Measurements from ENCODE around the gene ZDHHC14.

ZDHHC14 gene

DNA sequence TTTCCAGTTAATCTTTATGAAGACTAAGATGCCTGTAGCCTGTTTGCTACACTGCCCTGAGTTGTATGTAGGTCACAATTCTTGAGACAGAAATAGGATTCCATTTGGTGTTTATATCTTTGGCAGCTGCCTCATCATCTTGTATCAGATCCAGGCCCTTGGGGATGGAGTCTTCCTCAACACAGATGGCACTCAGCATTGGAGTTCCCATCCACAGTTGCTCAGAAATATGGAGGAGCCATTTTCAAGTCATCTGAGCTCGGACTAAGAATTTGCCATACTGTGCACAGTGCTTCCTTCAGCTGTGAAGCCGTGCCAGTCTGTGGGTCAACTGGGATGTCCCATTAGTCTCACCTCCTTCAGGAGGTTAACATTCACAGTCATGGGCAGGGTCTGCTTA lies 156.6 kb downstream of the ZDHHC14 start:
- FAIRE-seq: no peak

DNA sequence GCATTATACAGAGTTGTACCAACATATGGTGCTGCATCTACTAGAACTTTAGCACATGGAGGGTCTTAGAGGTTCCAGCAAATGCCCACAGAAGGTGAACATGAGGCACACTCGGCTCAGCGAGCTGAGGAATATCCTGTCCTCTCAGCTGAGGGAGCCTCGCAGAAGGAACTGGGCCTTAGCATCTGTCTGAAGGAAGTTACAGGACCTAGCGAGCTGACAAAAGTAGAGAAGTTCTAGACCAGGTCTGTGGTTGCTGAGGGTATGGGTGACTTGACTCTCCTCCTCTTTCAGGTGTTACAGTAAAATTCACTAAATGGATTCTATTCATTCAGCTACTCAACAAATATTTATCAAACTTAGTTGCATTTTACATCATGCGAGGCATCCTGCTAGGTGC lies 157.2 kb downstream of the ZDHHC14 start:
- FAIRE-seq: no peak

DNA sequence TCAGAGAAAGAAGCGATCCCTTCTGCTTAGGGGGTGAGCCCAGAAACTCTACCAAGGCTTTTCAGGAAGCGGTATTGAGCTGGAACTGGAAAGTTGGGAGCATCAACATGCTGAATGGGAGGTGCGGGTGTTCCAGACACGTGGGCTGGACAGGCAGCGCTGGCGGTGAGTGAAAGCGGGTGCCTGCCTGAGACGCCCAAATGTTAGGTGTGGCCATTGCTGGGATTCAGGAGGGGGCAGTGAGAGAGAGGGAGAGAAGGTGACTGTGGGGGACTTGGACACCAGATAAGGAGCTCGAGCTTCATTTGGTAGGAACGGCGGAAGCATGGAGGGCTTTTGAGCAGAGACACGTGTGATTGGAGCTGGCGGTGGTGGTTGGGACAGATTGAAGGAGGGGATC lies 157.7 kb downstream of the ZDHHC14 start:
- no peak for FAIRE-seq

DNA sequence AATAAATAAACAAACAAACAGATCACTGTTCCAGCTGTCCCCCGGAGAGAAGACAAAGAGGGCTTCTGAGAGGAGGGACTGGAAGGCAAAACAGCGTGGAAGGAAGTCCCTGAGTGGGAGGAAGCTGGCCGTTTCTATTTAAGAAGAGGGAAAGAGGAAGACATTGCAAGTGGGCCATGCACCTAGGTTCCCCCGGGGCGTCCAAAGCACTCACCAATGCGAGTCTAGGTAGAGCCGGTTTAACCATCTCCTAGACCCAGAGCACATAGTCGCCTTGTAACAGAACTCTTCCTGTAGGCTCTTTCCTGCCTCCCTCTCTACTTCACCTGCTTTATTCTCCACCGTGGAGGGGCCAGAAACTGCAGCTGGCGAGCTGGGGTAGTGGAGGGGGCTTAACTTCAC lies 158.4 kb downstream of the ZDHHC14 start:
- FAIRE-seq: no peak

DNA sequence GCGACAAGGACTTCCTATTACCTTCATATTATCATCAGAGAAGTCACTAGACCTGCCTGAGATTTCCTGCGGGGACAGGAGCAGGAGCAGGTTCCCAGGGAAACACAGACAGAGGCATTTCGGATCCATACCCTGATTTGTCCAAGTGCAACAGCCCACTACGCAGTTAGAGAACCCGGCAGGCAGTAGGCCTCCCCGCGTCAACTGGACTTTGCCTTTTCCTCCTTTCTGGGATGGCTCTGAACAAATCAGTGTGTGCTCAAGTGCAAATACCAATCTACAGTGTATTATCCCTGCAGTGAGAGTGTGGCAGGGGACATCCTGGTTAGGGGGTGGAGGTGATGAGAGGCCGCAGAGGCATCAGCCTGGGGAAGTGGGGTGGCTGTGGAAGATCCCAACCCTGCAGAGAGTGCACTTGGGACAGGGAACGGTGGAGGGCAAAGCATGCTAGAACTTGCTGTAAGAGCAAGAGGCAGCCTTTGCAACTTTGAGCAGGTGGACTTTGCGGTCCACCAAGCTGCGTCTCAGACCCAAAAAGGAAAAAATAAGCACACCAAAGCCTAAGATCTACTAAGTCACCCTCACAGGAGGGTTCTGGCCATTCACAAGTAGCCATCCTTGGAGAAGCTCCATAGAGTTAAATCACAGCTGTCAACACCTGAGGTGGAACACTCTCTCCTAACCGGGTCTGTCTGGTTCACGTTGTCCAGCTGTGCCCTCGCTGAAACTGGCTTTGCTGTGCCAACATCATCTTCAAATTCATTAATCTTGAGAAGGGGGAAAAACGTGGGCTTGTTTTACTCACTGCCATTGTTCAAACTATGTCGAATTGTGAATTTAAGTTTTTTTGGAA lies 159.1 kb downstream of the ZDHHC14 start:
- FAIRE-seq: no peak

DNA sequence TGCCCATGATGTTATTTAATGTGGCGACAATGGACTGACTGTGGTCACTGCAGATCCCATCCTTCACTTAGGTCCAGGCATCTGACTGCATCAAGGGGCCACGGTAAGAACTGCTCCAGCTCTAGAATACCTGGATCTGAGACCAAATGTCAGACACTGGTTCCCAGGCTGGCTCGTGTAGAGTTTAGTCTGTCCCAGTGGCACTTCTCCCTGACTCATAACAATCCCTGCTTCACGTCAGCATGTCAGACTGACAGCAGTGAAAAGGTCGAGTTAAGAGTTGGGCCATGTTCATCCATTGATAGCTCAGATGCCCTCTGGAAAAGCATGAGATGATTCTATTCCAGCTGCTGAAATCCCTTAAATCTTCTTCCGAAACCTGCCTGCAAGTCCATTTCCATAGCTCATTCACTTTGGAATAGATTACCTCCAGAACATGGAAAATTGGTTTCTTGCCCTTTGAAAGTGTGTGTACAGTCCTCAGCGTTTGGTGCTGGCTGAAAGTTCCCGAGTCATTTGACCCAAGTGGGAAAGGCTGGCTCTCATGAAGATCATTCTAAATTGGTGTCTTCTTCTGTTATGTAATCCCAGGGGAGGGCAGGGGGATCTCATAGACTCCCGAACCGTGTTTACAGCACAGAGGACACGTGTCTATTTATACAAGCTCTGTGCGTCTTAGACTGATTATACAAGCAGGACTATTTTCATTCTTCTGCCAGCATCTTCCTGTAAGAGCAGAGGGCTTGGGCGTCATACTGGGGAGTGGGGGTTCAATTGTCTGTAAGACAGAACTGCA lies 160.8 kb downstream of the ZDHHC14 start:
- FAIRE-seq: no peak

DNA sequence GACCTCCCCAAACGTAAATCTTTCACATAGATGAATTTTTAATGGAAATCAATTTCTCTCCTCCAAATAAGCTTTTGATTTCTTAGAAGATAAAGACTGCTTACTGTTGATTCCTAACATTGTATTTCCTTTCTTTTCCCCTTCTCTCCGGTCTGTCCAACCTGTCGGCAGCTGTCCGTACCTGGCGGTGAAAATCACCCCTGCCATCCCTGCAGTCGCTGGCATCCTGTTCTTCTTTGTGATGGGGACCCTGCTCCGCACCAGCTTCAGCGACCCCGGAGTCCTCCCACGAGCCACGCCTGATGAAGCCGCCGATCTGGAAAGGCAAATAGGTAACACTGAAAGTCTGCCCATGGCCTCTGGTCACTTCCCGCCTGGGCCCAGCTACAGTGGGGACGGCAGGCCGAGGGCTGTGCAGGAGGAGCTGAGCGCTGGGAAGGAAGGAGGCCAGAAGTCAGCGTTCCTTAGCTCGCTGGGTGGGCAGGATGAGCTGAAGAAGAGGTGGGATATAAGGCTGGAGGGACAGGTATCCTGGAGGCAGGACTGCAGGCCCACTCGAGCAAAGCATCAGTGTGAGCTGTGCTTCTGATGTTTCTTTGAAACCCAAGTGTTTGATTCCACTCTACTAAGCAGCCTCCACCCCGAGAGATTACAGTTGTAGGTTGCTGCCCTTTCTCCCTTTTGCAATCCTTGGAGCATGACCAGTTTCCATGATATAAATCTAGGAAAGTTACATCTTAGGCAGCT lies 161.6 kb downstream of the ZDHHC14 start:
- FAIRE-seq: no peak

DNA sequence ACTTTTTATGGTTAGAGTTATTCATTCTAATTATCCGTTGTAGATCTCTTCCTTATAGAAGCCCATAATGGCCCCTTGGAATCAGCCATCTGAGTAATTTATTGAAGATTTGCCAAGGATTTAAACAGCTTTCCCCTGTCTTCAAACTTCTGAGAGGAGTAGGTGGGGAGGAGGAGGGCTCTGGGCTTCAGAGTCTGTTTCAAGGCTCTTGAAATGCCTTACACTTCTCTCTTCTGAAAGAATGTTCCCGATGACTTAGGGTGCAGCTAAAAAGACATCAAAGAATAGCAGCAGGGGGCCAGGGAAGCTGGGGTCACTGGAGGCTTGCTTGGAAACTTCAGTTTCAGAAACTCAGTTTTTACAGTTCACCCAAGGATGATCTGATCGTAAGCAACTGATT lies 165.3 kb downstream of the ZDHHC14 start:
- no peak for FAIRE-seq

DNA sequence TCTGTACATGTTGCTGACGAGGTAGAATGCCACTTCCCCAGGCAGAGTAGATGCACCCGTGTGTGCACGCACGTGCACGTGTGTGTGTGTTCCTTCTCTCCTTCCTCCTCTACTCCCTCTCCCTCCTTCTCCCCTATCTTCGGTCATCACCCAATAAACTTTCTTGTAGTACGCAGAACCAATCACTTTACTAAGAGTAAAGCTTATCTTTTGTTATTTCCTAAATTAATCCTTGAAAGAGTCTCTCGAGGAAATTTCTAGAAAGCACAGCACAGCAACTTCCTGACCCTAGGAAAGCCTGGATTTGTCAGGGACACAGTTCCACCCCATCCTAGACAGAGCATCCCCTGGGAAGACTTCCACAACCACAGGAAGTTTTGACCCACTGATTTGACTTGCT lies 166.1 kb downstream of the ZDHHC14 start:
- FAIRE-seq: no peak

DNA sequence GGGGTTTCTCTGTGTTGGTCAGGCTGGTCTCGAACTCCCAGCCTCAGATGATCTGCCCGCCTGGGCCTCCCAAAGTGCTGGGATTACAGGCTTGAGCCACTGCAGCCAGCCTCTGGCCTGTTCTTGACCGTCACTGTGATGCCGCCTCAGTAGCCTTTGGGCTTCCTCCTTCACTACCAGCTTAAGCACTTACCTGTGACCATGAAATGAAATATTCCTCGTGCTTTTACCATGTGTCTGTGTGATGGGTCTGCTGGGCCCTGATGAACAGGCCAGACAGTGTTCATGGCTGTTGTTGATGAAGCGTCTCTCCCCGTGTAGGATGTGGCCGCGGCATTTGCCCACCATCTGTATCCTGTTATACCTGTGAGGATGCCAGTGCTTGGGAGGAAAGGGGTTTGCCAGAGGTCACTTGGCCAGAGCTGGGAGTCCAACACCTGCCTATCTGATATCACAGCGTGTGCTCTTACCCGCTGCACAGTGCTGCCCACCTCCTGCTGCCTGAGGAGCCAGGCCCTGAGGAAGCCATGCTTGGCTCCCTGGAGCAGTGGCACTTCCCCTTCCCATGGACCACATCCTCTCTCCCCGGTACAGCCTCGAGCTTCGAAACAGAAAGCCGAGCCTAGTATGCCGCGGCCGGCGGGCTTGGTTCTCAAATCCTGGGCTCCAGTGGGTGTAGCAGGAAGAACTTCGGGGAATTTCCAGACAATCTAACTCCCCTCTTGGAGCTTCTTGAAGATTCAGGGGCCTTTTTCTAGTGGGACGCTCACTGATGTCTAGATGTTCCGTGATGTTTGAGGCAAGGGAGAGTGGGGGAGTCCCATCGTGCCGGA lies 167.9 kb downstream of the ZDHHC14 start:
- no peak for FAIRE-seq

DNA sequence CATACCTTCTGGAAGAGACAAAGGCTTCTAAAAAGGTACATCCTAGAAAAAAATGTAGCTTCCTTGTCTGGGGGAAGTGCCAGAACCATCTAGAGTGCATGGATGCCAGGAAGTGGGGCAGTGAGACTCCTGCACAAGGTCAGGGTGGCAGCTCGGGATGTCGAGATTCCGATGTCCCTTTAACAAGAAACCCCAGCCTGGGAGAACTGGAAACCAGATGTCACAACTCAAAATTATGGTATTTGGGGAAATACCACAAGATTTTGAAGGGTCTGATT lies 168.4 kb downstream of the ZDHHC14 start:
- no peak for FAIRE-seq

DNA sequence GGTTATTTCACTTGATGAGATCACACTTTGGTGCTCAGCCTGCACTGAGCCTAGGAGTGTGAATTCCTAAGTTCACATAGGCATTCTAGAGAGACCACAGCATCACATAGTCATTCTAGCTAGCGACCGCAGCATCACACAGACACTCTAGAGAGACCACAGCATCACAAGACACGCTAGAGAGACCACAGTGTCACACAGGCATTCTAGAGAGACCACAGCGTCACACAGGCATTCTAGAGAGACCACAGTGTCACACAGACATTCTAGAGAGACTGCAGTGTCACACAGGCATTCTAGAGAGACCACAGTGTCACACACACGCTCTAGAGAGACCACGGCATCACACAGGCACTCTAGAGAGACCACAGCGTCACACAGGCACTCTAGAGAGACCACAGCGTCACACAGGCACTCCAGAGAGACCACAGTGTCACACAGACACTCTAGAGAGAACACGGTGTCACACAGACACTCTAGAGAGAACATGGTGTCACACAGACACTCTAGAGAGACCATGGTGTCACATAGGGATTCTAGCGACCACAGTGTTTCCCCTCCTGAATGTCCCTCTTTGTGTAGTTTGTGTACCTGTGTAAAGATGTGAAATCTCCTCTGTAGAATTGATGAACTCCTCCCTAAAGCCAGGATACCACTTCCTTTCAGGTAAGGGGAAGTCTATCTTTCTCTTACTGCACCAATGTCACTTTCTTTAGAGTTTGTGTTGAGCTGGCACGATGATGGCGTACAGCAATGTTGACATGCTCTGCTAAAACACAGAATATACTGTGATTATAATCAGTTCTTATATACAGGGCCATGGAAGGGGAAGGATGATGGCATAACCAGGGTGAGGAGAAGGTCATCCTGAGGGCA lies 169.4 kb downstream of the ZDHHC14 start:
- no peak for FAIRE-seq

DNA sequence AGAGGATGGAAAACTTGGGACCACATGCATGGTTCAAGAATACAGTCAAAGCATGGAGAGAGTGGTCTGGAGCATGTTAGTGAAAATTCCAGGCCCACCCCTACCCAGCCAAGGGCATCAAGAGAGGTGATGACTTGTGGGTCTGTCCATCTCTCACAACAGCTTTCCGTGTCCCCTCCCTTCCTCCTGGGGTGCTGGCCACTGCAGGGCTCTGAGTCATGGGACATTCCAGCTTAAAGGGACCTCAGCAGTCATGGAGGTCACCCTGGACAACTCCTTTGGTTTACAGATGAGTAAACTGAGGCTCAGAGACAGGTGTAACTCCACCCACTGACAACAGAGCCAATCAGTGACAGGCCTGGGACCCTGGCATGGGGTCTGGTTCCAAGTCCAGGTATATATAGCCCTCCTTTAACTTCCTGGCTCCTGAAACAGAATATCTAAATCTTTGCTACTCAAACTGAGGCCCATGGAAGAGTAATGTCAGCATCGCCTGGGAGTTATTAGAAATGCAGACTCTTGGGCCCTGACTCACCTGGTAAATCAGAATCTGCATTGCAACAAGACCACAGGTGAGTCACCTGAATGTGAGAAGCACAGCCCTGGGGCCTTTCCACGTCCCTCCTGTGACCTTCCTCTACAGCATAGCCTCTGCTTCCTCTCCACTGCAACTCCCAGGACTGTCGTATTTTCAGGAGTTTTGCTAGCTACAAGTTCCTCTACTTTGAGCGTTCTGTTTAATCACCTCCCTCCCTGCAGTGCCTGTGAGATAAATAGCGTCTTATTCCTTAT lies 170.2 kb downstream of the ZDHHC14 start:
- FAIRE-seq: no peak

DNA sequence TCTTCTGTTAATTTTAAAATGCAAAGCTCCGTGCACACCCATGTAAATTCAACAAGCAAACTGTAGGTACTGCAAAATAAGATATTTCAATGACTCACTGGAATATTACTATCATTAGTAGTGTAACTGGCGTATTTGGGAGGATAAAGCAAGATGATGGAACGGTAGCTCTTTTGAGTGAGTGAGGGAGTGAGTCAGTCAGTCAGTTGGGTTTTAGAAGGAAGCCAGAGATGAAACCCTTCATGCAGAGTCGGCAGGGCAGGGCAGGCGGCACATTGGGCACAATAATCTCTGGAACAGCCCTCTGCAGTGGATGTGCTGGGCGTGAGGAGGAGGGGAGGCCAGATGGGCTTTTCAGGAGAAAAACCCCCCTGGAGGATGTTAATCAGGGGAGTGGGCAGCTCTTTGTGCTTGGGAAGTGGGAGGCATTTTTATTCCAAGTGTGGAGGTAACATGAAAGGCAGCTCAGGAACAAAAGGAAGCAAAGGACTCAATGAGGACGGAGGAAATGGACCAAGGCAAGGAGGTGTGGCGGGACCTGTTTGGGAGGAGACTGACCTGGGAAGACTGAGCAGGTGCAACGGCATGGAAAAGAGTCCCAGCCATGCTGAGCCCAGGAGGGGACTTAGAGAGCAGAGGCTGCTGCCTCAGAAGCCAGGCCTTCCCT lies 171.2 kb downstream of the ZDHHC14 start:
- FAIRE-seq: no peak

DNA sequence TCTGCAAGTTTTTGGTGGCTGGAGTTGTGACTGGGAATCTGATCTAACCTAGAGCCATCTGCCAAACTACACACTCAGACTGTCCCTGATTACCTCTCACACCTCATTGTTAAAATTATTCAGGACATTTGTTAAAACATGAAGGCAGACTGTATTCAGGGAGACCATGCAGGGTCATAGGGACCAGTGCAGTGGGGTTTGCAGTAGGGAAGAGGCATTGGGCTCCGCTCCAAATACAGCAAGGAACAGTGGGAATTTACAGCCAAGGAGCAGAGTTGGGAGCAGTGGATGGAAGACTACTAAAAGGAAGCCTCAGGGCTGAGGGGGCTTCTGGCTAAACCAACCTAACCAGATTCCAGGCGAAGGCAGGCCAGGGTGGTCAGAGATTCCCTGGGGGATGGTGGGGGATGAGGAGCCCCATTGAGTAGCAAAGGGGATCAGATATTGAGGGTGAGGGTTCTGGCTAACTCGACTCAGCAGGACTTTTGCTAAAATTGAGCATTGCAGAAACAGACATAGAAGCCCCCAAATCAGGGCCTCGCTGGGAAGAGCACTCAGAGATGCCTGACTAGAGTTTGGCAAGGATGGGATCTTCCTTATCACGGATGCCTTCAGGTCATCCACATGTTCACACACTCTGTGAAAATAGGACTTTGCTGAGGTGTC lies 172.0 kb downstream of the ZDHHC14 start:
- no peak for FAIRE-seq

DNA sequence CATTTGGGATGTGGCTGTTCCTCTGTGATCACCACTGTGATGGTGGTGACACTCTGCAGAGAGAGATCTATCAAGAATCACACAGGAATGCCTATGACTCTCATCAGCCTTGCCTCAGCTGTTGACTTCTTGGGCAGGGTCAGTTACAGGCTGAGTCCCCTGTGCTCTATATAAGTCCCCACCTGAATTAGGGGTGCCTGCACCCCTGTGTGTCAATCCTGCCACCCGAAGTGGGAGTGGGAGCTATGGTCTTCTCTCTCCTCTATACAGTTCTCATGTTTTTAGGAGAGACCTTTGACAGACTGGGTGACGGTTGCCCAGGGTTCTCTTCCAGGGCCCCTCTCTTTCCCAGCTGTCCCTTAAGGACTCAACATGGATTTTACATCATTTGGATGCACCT lies 173.8 kb downstream of the ZDHHC14 start:
- no peak for FAIRE-seq

DNA sequence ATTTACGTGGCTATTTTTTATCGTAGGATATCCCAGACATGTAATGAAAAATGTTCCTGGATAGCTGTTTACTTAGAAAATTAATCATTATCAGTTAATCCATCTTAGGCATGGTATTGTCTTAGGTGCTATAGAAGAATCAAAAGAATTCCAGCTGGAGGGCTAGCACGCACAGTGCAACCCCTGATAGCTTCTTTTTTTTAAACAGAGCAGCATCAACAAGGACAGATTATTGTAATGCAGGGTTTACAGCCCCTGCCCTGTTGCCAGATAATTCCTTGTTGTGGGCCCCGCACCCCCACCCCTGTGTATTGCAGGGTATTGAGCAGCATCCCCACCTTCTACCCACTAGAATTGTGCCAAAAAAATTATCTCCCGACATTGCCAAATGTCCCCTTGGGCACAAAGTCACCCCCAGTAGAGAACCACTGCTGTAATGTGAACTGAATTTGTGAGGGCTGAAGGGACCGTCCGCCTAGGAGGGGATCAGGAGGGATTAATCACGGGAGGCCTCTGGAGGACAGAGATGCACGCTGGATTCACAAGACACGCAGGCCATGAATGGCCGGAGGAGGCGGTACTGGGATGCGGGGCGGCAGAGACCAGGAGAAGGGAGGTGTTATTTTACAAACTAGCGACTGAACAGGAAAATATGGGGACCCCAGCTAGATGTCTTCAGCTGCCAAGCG lies 174.6 kb downstream of the ZDHHC14 start:
- FAIRE-seq: no peak

DNA sequence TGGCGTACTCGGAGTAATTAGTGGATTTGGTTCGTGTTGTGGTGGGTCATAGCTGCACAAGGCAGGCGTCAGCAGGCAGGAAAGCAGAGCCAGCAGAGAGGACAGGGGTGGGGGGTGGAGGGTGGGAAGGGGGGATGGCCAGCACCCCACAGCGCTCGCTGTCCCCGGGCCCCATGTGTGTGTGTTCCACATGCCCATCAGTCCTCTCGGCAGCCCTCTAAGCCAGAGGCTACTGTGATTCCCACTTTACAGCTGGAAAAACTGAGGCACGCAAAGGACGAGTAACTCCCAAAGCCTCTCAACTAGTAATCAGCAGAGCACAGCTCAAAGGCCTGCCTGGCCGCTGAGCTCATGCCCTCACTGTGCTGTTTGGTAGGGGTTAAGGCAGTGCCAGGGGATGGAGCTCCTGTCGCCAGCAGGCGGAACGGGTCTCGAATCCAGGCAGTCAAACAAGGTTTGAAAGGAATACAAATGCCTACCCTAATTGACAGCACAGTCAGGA lies 175.2 kb downstream of the ZDHHC14 start:
- no peak for FAIRE-seq
